Lung microvascular endothelial cell (primary cell): ENCODE measurements around the gene C19orf25. TPM values are rescaled to one million over a fixed set of nuclear protein-coding genes. Genes with fewer than 3 reads are reported as not detected.

Experiments
- DNase-seq, 2 donors: peaks; one replicate each; pipeline versions ENCODE4 v3.0.0 to v3.0.0-alpha.2; 2010; ENCODE audit warnings: low read depth in 2 of 2
- total RNA-seq: library from RNA; depleted of rRNA; stranded (reverse); fragments of >200 nt; gene quantifications from 2 replicates; pipeline ENCODE4 v1.2.1, GENCODE V29; 2014

C19orf25 gene
- total RNA-seq, 1 donor from 2014 or later = 17.5 TPM

- DNase-seq = no peak
These were observed 17.9 kb upstream of the C19orf25 start for GRCh38 chr19:1496714-1497577.

GRCh38 chr19:1495799-1496713, 17.0 kb upstream of the C19orf25 start:
- no peak for DNase-seq

GRCh38 chr19:1495051-1495798, 16.2 kb upstream of the C19orf25 start:
- DNase-seq = no peak

GRCh38 chr19:1494115-1494815, 15.2 kb upstream of the C19orf25 start:
- DNase-seq = no peak

- DNase-seq = peak in 1 of 2 donors; percentile 37
These were observed 13.5 kb upstream of the C19orf25 start for GRCh38 chr19:1492474-1493006.

- DNase-seq = no peak
These were observed 12.8 kb upstream of the C19orf25 start for GRCh38 chr19:1491849-1492170.

- no peak for DNase-seq
These were observed 12.3 kb upstream of the C19orf25 start, which contains the start of gene REEP6 for GRCh38 chr19:1491114-1491848. Gene REEP6 (plus strand): TSS chr19:1491181. CDS start chr19:1491270, 89 bp downstream.

- peak; percentile 99 for DNase-seq
These were observed 11.5 kb upstream of the C19orf25 start, which contains the start of gene PCSK4 for GRCh38 chr19:1490311-1491113. Gene PCSK4 (minus strand): TSS chr19:1490350. CDS start chr19:1490346, 4 bp downstream.

- no peak for DNase-seq
These were observed 10.7 kb upstream of the C19orf25 start for GRCh38 chr19:1489463-1490310.

- DNase-seq = no peak
These were observed 9.2 kb upstream of the C19orf25 start for GRCh38 chr19:1488282-1488601.

GRCh38 chr19:1487576-1488281, 8.7 kb upstream of the C19orf25 start:
- no peak for DNase-seq

GRCh38 chr19:1486720-1487575, 7.9 kb upstream of the C19orf25 start:
- no peak for DNase-seq

GRCh38 chr19:1483979-1484428, 5.0 kb upstream of the C19orf25 start:
- no peak for DNase-seq

GRCh38 chr19:1483131-1483978, 4.3 kb upstream of the C19orf25 start:
- no peak for DNase-seq

GRCh38 chr19:1482361-1483130, 3.5 kb upstream of the C19orf25 start:
- no peak for DNase-seq
